Measurements from ENCODE around the gene TNFSF15. TPM values are rescaled to one million over a fixed set of nuclear protein-coding genes. Genes with fewer than 3 reads are reported as not detected.
"Not testable (repeated sequence)": the region's sequence is repeated elsewhere in the genome, so short reads cannot be mapped to it uniquely, and the experiment has no call there.

Gene TNFSF15
- total RNA-seq, 2 donors from 2014 or later = 0.28 to 0.52 TPM

GRCh38 chr9:114769624-114770023 is 36.2 kb downstream of the TNFSF15 start:
- no peak for DNase-seq (ENCODE audit: low spot score)
- intact Hi-C loops (cut with DNase I) = no loop called here

- intact Hi-C loops (cut with DNase I) = no loop called here
- no peak for DNase-seq (ENCODE audit: low spot score)
Observed at GRCh38 chr9:114763220-114763619, 42.6 kb downstream of the TNFSF15 start.

DNA sequence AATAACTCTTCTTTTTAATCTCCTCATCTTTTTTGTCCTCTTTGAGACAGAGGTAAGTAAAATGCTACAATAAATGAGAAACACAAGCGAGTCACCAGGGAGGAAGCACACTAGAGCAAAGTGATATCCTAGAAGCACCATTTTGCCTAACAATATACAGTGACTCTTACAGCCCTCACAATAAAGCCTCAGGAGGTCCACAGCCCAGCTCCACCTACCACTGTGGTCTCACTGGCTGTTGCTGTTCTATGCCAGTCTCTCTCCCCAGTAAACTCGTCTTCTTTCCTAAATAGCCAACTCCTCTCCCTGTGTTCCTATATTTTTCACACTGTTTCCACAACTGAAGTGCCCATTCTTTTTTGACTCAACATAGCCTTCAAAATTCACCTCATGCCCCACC is 44.3 kb downstream of the TNFSF15 start:
- no peak for DNase-seq (ENCODE audit: low spot score)
- intact Hi-C loops (cut with DNase I) = no loop called here

DNA sequence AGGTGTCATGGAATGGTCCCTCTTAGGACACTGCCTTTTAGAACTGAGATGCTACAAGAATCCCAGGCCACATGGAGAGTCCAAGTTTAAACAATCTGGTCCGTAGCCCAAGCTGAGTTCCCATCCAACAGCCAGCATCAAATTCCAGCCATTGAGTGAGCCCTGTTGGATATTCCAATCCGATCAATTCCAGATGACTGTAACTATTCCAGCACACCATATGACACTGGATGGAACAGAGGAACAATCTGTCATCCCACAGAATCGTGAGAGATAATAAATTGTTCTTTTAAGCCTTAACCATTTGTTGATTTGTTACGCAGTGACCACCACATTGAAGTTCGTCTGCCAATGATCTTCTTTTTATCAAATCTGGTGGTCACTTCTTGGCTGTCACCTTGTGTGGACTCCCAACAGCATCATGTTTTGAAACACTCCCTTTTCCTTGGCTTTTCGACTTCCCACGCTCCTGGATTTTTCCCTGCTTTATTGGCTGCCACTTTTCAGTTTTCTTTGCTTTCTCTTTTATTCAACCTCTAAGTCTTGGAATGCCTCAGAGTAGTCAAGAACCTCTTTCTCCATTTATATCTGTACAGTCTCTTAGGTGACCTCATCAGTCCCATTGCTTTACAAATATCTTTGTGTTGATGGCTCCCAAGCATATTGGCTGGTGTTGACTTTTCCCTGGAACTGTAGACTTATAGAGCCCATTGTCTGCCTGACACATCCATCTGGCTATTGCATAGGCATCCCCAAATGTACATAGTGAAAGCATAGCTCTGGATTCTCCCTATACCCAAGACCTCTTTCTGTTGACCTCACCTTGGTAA is 46.1 kb downstream of the TNFSF15 start:
- no peak for DNase-seq (ENCODE audit: low spot score)
- intact Hi-C loops (cut with DNase I) = loop anchor here in 1 of 2 donors (10.0 kb wide), 1 partner anchor 1085 kb away; no protein-coding TSS in a partner anchor

DNA sequence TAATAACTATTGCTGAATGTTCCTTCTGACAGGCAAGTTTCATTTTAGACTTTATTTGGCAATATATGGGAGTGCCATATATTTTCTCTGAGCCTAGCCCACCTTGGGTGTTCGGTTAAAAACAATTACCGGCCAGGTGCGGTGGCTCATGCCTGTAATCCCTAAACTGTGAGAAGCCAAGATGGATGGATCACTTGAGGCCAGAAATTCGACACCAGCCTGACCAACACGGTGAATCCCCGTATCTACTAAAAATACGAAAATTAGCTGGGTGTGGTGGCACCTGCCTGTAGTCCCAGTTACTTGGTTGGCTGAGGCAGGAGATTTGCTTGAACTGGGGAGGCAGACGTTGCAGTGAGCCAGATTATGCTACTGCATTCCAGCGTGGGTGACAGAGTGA is 47.9 kb downstream of the TNFSF15 start:
- intact Hi-C loops (cut with DNase I) = loop anchor here in 1 of 2 donors (10.0 kb wide), 1 partner anchor 1087 kb away; no protein-coding TSS in a partner anchor
- no peak for DNase-seq (ENCODE audit: low spot score)

GRCh38 chr9:114757395-114757794 is 48.4 kb downstream of the TNFSF15 start:
- no peak for DNase-seq (ENCODE audit: low spot score)
- intact Hi-C loops (cut with DNase I) = loop anchor here in 1 of 2 donors (10.0 kb wide), 1 partner anchor 1087 kb away; no protein-coding TSS in a partner anchor

- no peak for DNase-seq (ENCODE audit: low spot score)
- intact Hi-C loops (cut with DNase I) = loop anchor here in 1 of 2 donors (10.0 kb wide), 1 partner anchor 1088 kb away; no protein-coding TSS in a partner anchor
Observed at GRCh38 chr9:114756920-114757319, 48.9 kb downstream of the TNFSF15 start.

GRCh38 chr9:114754581-114754980 is 51.3 kb downstream of the TNFSF15 start:
- DNase-seq (ENCODE audit: low spot score) = no peak
- intact Hi-C loops (cut with DNase I) = loop anchor here in 1 of 2 donors (10.0 kb wide), 1 partner anchor 1090 kb away; no protein-coding TSS in a partner anchor

DNA sequence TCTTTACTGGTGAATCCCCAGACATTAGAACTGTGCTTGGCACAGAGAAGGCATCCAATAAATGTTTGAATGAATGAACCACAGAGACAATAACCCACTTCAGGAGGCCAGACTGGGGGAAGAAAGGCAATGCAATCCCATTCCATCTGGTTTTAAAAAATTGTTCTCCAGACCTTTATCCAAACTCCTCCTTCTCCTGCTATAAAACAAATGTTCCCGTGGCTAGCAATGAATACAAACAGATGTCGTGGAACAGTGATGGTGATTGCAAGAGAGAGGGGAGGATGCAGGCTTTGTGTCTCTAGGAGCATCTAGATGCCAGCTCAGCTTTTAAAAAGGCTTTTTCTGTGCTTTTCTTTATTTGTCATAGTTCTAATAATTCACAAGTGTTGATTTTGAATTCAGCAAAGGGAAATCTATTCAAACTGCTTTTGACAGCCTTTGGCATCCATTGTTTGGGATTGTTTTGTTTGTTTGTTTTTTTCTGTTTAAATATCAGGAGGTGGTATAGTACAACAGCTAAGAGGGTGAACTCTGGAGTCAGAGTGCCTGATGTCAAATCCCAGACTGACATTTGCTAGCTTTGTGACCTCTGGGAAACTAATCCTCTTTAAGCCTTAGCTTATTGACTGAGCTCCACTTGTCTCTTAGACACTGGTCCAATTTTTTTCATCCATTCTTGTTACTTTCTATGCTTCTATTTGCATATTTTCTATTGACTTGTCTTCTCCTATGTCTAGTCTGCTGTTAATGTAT is 59.1 kb downstream of the TNFSF15 start:
- intact Hi-C loops (cut with DNase I) = loop anchor here in 1 of 2 donors (10.0 kb wide), 1 partner anchor 268 kb away; no protein-coding TSS in a partner anchor
- no peak for DNase-seq (ENCODE audit: low spot score)

GRCh38 chr9:114745879-114746550 is 59.8 kb downstream of the TNFSF15 start:
- no peak for DNase-seq (ENCODE audit: low spot score)
- intact Hi-C loops (cut with DNase I) = loop anchor here in 1 of 2 donors (10.0 kb wide), 1 partner anchor 269 kb away; no protein-coding TSS in a partner anchor

DNA sequence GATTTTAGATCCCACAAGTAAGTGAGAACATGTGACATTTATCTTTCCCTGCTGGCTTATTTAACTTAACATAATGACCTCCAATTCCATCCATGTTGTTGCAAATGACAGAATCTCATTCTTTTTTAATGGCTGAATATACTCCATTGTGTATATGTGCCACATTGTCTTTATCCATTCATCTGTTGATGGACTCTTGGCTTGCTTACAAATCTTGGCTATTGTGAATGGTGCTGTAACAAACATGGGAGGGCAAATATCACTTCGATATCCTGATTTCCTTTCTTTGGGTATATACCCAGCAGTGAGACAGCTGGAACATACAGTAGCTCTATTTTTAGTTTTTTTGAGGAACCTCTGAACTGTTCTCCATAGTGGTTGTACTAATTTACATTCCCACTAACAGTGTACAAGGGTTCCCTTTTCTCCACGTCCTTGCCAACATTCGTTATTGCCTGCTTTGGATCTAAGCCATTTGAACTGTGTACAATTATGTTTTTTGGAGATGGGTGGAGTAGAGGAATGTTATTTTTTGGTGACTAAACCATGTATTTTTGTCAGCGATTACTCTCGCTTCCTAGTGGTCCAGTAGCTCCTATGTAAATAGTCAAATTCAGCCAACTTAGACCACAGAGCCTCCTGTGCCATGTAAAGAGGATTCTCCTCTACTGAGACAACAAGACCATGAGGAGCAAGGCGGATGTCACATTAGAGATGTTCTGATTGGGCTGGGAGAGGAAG is 60.6 kb downstream of the TNFSF15 start:
- intact Hi-C loops (cut with DNase I) = loop anchor here in 1 of 2 donors (10.0 kb wide), 1 partner anchor 270 kb away; no protein-coding TSS in a partner anchor

GRCh38 chr9:114743446-114743845 is 62.4 kb downstream of the TNFSF15 start:
- no peak for DNase-seq (ENCODE audit: low spot score)
- intact Hi-C loops (cut with DNase I) = loop anchor here in 1 of 2 donors (5.0 to 10.0 kb wide), 2 partner anchors 164 to 271 kb away; no protein-coding TSS in a partner anchor

More for the DNA sequence above, 60.6 kb downstream of the TNFSF15 start:
- DNase-seq (ENCODE audit: low spot score) = no peak

DNA sequence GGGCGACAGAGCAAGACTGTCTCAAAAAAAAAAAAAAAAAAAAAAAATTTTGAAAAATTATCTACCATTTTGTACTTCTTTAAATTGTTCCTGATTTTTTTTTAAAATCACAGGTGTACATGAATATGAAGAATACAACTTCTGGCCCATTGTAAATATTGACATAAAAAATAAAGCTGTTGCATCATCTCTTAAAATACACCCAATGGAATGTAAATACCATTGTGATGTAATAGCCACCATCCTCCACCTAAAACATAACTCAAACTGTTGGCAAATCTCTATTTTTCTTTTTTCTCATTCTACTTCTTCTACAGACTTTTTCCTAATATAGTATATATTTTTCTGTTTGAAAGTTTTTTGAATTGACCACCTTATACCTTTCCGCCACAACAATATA is 62.9 kb downstream of the TNFSF15 start:
- no peak for DNase-seq (ENCODE audit: low spot score)
- intact Hi-C loops (cut with DNase I) = loop anchor here in 1 of 2 donors (5.0 to 10.0 kb wide), 2 partner anchors 164 to 272 kb away; no protein-coding TSS in a partner anchor

DNA sequence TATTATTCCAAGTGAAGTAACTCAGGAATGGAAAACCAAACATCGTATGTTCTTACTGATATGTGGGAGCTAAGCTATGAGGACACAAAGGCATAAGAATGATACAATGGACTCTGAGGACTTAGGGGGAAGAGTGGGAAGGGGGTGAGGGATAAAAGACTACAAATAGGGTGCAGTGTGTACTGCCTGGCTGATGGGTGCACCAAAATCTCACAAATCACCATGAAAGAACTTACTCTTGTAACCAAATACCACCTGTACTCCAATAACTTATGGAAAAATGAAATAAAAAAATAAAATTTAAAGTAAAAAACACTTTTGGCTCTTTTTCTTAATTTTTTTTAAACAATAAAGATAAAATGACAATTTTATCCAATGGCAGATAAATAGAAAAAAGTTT is 64.3 kb downstream of the TNFSF15 start:
- intact Hi-C loops (cut with DNase I) = loop anchor here in 1 of 2 donors (5.0 to 10.0 kb wide), 2 partner anchors 166 to 273 kb away; no protein-coding TSS in a partner anchor
- DNase-seq (ENCODE audit: low spot score) = not testable (repeated sequence)

GRCh38 chr9:114738581-114739316 is 67.1 kb downstream of the TNFSF15 start:
- intact Hi-C loops (cut with DNase I) = loop anchor here in 1 of 2 donors (5.0 kb wide), 2 partner anchors 174 to 274 kb away; no protein-coding TSS in a partner anchor
- no peak for DNase-seq (ENCODE audit: low spot score)

GRCh38 chr9:114737847-114738246 is 68.0 kb downstream of the TNFSF15 start:
- DNase-seq (ENCODE audit: low spot score) = no peak
- intact Hi-C loops (cut with DNase I) = loop anchor here in 1 of 2 donors (5.0 kb wide), 2 partner anchors 174 to 274 kb away; no protein-coding TSS in a partner anchor

- intact Hi-C loops (cut with DNase I) = loop anchor here in 1 of 2 donors (5.0 kb wide), 2 partner anchors 175 to 275 kb away; no protein-coding TSS in a partner anchor
Observed at GRCh38 chr9:114737118-114737517, 68.7 kb downstream of the TNFSF15 start.

More at GRCh38 chr9:114737118-114737517, 68.7 kb downstream of the TNFSF15 start:
- DNase-seq (ENCODE audit: low spot score) = no peak
